ENCODE data around the gene EN1. TPM values are rescaled to one million over a fixed set of nuclear protein-coding genes. Genes with fewer than 3 reads are reported as not detected.

EN1 gene
- total RNA-seq, 1 experiment from 2014 or later, result not detected

DNA sequence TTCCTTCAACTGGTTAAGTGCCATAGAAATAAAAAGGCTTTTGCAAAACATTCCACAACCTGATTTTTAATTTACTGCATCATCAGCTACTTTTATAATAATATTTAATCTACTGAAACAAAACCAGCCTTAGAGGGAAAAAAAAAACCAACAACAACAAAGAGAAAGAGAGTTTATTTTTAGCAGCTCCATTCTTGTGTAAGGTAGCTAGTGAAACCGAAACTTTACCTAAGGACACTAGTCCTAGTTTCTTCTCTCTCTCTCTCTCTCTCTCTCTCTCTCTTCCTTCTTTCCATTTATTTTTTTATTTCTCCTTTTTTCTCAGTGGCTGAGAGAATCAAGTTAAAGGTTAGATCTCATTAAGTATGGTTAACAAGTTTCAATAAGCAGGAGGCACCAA, 21.4 kb downstream of the EN1 start:
- Histone ChIP-seq H3K36me3 (ENCODE audit: control insufficient read depth in 1 of 2, insufficient read depth in 2 of 2, low read length in 2 of 2) (no peaks in the 10 kb centered on the region), H3K9me2 (ENCODE audit: insufficient read depth) (no peaks in the 10 kb centered on the region), H4K20me1 (ENCODE audit: insufficient read depth) (no peaks in the 10 kb centered on the region; the same call in 1 of the 2 replicates), H3K79me2 (ENCODE audit: insufficient read depth, low read length) (no peaks in the 10 kb centered on the region), H3K4me1 (ENCODE audit: control insufficient read depth in 1 of 2, insufficient read depth in 2 of 2, low read length in 2 of 2) (no peaks in the 10 kb centered on the region), H3K27me3 (ENCODE audit: insufficient read depth, low read length) (peaks cover 38% of the 10 kb centered on the region), H2AFZ (ENCODE audit: low read depth, low read length, poor library complexity, severe bottlenecking) (no peak overlapping the region), H3K9ac (ENCODE audit: low read length) (no peak overlapping the region), H3K4me2 (ENCODE audit: low read length) (no peak overlapping the region), H3K27ac (ENCODE audit: low read depth, low read length) (no peak overlapping the region), H3K4me3 (replicated peaks in 1 of 2; ENCODE audit: low read depth in 1 of 2, low read length in 2 of 2) (no peak overlapping the region), H3K9me3 (ENCODE audit: control insufficient read depth in 1 of 2, insufficient read depth in 1 of 2, low read depth in 1 of 2, low read length in 2 of 2) (no peaks in the 10 kb centered on the region)
- no TSS peak for BruUV-seq (replicated peaks)
- ATAC-seq (no peak), DNase-seq (ENCODE audit: low read depth, low spot score) (no peak)
- CTCF ChIA-PET, result no interaction called here
- POLR2A ChIA-PET, result no interaction called here
- RAD21 ChIA-PET (ENCODE audit: low non-redundant PET in 1 of 2, low total read pairs in 2 of 2, uncharacterized antibody in 2 of 2, unreplicated experiment in 2 of 2), result no interaction called here
- intact Hi-C loops (cut with micrococcal nuclease), result no loop called here
- no peak for TF ChIP-seq ZNF274 (IDR thresholded peaks at IDR 0.05; ENCODE audit: low read depth, low read length)

DNA sequence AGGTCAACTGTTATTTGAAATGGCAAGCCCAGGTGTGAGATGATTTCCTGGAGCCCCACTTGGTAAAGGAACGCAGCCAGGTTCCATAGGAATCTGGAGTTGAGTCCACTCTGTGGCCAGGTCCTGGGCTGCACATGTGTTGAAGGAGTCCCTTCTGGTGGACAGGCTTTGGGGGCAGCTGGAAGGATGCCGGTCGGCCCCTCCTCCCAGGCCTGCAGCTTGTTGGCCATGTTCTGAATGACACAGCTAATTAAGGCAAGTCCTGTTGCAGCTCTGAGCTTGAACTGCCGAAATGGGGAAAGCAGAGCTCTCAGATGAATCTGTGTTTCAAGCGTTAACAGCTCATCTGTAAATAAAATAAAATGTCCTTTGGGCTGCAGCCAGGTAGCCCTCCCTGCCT, 23.8 kb downstream of the EN1 start:
- no peak overlapping the region for H3K4me3 ChIP-seq (replicated peaks in 1 of 2; ENCODE audit: low read depth in 1 of 2, low read length in 2 of 2)
- peaks cover 43% of the 10 kb centered on the region for H3K27me3 ChIP-seq (ENCODE audit: insufficient read depth, low read length)
- no peak overlapping the region for H3K27ac ChIP-seq (ENCODE audit: low read depth, low read length)
- H3K9ac ChIP-seq (ENCODE audit: low read length), result no peak overlapping the region
- CTCF ChIA-PET, result no interaction called here
- H3K4me1 ChIP-seq (ENCODE audit: control insufficient read depth in 1 of 2, insufficient read depth in 2 of 2, low read length in 2 of 2), result no peaks in the 10 kb centered on the region
- BruUV-seq (replicated peaks), result no TSS peak
- ATAC-seq, result no peak
- H3K9me2 ChIP-seq (ENCODE audit: insufficient read depth), result no peaks in the 10 kb centered on the region
- no peak overlapping the region for H3K4me2 ChIP-seq (ENCODE audit: low read length)
- no peaks in the 10 kb centered on the region for H3K36me3 ChIP-seq (ENCODE audit: control insufficient read depth in 1 of 2, insufficient read depth in 2 of 2, low read length in 2 of 2)
- no peak for DNase-seq (ENCODE audit: low read depth, low spot score)
- H3K9me3 ChIP-seq (ENCODE audit: control insufficient read depth in 1 of 2, insufficient read depth in 1 of 2, low read depth in 1 of 2, low read length in 2 of 2), result no peaks in the 10 kb centered on the region
- RAD21 ChIA-PET (ENCODE audit: low non-redundant PET in 1 of 2, low total read pairs in 2 of 2, uncharacterized antibody in 2 of 2, unreplicated experiment in 2 of 2), result no interaction called here
- intact Hi-C loops (cut with micrococcal nuclease), result no loop called here
- no peaks in the 10 kb centered on the region for H3K79me2 ChIP-seq (ENCODE audit: insufficient read depth, low read length)
- POLR2A ChIA-PET, result no interaction called here
- no peak overlapping the region for H2AFZ ChIP-seq (ENCODE audit: low read depth, low read length, poor library complexity, severe bottlenecking)
- no peaks in the 10 kb centered on the region; the same call in 1 of the 2 replicates for H4K20me1 ChIP-seq (ENCODE audit: insufficient read depth)
- TF ChIP-seq EZH2phosphoT487 (IDR thresholded peaks at IDR 0.05; ENCODE audit: borderline replicate concordance), result no peak
- no peak for TF ChIP-seq ELF1 (IDR thresholded peaks at IDR 0.05; ENCODE audit: borderline replicate concordance, low read depth)
- TF ChIP-seq TCF7L2 (IDR thresholded peaks at IDR 0.05; ENCODE audit: borderline replicate concordance, extremely low read depth, insufficient read depth, insufficient read length), result no peak
- TF ChIP-seq SIN3A (IDR thresholded peaks at IDR 0.05; ENCODE audit: low read depth), result no peak
- no peak for TF ChIP-seq SP1 (IDR thresholded peaks at IDR 0.05; ENCODE audit: low read depth)
- TF ChIP-seq RAD21 (IDR thresholded peaks at IDR 0.05; ENCODE audit: low read depth), result no peak
- TF ChIP-seq, protein P1, sequence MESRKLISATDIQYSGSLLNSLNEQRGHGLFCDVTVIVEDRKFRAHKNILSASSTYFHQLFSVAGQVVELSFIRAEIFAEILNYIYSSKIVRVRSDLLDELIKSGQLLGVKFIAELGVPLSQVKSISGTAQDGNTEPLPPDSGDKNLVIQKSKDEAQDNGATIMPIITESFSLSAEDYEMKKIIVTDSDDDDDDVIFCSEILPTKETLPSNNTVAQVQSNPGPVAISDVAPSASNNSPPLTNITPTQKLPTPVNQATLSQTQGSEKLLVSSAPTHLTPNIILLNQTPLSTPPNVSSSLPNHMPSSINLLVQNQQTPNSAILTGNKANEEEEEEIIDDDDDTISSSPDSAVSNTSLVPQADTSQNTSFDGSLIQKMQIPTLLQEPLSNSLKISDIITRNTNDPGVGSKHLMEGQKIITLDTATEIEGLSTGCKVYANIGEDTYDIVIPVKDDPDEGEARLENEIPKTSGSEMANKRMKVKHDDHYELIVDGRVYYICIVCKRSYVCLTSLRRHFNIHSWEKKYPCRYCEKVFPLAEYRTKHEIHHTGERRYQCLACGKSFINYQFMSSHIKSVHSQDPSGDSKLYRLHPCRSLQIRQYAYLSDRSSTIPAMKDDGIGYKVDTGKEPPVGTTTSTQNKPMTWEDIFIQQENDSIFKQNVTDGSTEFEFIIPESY (IDR thresholded peaks at IDR 0.05; ENCODE audit: extremely low read depth, insufficient replicate concordance, low read length), result no peak
- TF ChIP-seq, protein P2, sequence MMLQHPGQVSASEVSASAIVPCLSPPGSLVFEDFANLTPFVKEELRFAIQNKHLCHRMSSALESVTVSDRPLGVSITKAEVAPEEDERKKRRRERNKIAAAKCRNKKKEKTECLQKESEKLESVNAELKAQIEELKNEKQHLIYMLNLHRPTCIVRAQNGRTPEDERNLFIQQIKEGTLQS (IDR thresholded peaks at IDR 0.05), result no peak
- TF ChIP-seq CEBPB (IDR thresholded peaks at IDR 0.05; ENCODE audit: low read depth), result no peak
- TF ChIP-seq, protein P3, sequence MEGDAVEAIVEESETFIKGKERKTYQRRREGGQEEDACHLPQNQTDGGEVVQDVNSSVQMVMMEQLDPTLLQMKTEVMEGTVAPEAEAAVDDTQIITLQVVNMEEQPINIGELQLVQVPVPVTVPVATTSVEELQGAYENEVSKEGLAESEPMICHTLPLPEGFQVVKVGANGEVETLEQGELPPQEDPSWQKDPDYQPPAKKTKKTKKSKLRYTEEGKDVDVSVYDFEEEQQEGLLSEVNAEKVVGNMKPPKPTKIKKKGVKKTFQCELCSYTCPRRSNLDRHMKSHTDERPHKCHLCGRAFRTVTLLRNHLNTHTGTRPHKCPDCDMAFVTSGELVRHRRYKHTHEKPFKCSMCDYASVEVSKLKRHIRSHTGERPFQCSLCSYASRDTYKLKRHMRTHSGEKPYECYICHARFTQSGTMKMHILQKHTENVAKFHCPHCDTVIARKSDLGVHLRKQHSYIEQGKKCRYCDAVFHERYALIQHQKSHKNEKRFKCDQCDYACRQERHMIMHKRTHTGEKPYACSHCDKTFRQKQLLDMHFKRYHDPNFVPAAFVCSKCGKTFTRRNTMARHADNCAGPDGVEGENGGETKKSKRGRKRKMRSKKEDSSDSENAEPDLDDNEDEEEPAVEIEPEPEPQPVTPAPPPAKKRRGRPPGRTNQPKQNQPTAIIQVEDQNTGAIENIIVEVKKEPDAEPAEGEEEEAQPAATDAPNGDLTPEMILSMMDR (IDR thresholded peaks at IDR 0.05 in 2 of 3, conservative IDR thresholded peaks at IDR 0.05 in 1 of 3; ENCODE audit: borderline replicate concordance in 1 of 3, insufficient read depth in 1 of 3, low read depth in 2 of 3, low read length in 2 of 3), result no peak
- no peak for TF ChIP-seq POLR2AphosphoS5 (IDR thresholded peaks at IDR 0.05; ENCODE audit: low read depth, low read length)
- no peak for TF ChIP-seq EZH2 (IDR thresholded peaks at IDR 0.05)
- TF ChIP-seq YY1 (IDR thresholded peaks at IDR 0.05; ENCODE audit: extremely low read depth, insufficient replicate concordance, low read depth, low read length), result no peak
- TF ChIP-seq, protein P4, sequence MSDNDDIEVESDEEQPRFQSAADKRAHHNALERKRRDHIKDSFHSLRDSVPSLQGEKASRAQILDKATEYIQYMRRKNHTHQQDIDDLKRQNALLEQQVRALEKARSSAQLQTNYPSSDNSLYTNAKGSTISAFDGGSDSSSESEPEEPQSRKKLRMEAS (IDR thresholded peaks at IDR 0.05), result no peak
- no peak for TF ChIP-seq FOSL1 (IDR thresholded peaks at IDR 0.05; ENCODE audit: low read depth)
- TF ChIP-seq JUND (IDR thresholded peaks at IDR 0.05), result no peak
- no peak for TF ChIP-seq POLR2A (IDR thresholded peaks at IDR 0.05; ENCODE audit: borderline replicate concordance, extremely low read depth, insufficient read depth, insufficient read length)
